Activated CD4-positive, alpha-beta memory T cell treated with anti-CD3 and anti-CD28 coated beads, Interleukin-2, amount 10 ng/mL, durations not matched to agents 7 days and 5 days (primary cell): ENCODE data around the gene FAM184B. TPM values are rescaled to one million over a fixed set of nuclear protein-coding genes. Genes with fewer than 3 reads are reported as not detected.
"Not testable (repeated sequence)": the region's sequence is repeated elsewhere in the genome, so short reads cannot be mapped to it uniquely, and the experiment has no call there.

Source experiments
- CTCF ChIA-PET: fragments of 350-600 bp; sonication (Branson Sonifier 250); formaldehyde crosslinking; loops from one replicate; lab custom pipeline; 2021; ENCODE audit warnings: antibody characterized with exemption, inconsistent platforms; lab: Charles Lee
- POLR2A ChIA-PET: fragments of 350-600 bp; sonication (Branson Sonifier 250); formaldehyde crosslinking; loops from one replicate; lab custom pipeline; 2021; ENCODE audit warnings: antibody characterized with exemption; lab: Charles Lee
- DNase-seq: peaks from one replicate; pipeline ENCODE4 v3.0.0-alpha.2; 2020
- H3K27ac Mint-ChIP-seq: one replicate; pipeline ENCODE4 v1.8.0; 2021; ENCODE audit warnings: mild to moderate bottlenecking, mixed read lengths
- H3K27me3 Mint-ChIP-seq: one replicate; pipeline ENCODE4 v1.8.0; 2021; ENCODE audit warnings: mixed read lengths
- H3K36me3 Mint-ChIP-seq: one replicate; pipeline ENCODE4 v1.8.0; 2021; ENCODE audit warnings: low read depth, mixed read lengths
- H3K4me1 Mint-ChIP-seq: one replicate; pipeline ENCODE4 v1.8.0; 2021; ENCODE audit warnings: mixed read lengths
- H3K4me3 Mint-ChIP-seq: one replicate; pipeline ENCODE4 v1.8.0; 2021; ENCODE audit warnings: mild to moderate bottlenecking, mixed read lengths
- H3K9me3 Mint-ChIP-seq: one replicate; pipeline ENCODE4 v1.8.0; 2021; ENCODE audit warnings: mixed read lengths
- total RNA-seq, 2 experiments: library from RNA; stranded (reverse); gene quantifications; one replicate each; pipeline ENCODE4 v1.2.3, GENCODE V29; 2021

The FAM184B gene
- total RNA-seq, 2 experiments from 2014 or later: not detected

- H3K4me3 Mint-ChIP-seq: no peak overlapping the region
- no peak overlapping the region for H3K27ac Mint-ChIP-seq
- H3K4me1 Mint-ChIP-seq: no peaks in the 10 kb centered on the region
- ChIA-PET POLR2A (no interaction called here), CTCF (no interaction called here)
- peaks cover 11% of the 10 kb centered on the region for H3K27me3 Mint-ChIP-seq
- no peak for DNase-seq
- H3K36me3 Mint-ChIP-seq: no peaks in the 10 kb centered on the region
- H3K9me3 Mint-ChIP-seq: no peaks in the 10 kb centered on the region
Observed at GRCh38 chr4:17682222-17682566, 99.2 kb downstream of the FAM184B start.

GRCh38 chr4:17681281-17682221 is 99.9 kb downstream of the FAM184B start:
- CTCF ChIA-PET: no interaction called here
- DNase-seq: no peak
- H3K36me3 Mint-ChIP-seq: no peaks in the 10 kb centered on the region
- POLR2A ChIA-PET: no interaction called here
- no peaks in the 10 kb centered on the region for H3K9me3 Mint-ChIP-seq
- H3K4me1 Mint-ChIP-seq: no peaks in the 10 kb centered on the region
- peaks cover 11% of the 10 kb centered on the region for H3K27me3 Mint-ChIP-seq
- H3K27ac Mint-ChIP-seq: no peak overlapping the region
- no peak overlapping the region for H3K4me3 Mint-ChIP-seq

GRCh38 chr4:17680559-17681280 is 100.7 kb downstream of the FAM184B start:
- no peaks in the 10 kb centered on the region for H3K36me3 Mint-ChIP-seq
- no peak overlapping the region for H3K27ac Mint-ChIP-seq
- CTCF ChIA-PET: no interaction called here
- no peaks in the 10 kb centered on the region for H3K9me3 Mint-ChIP-seq
- H3K27me3 Mint-ChIP-seq: peaks cover 13% of the 10 kb centered on the region
- H3K4me1 Mint-ChIP-seq: no peaks in the 10 kb centered on the region
- POLR2A ChIA-PET: no interaction called here
- no peak for DNase-seq
- H3K4me3 Mint-ChIP-seq: no peak overlapping the region

- Mint-ChIP-seq H3K36me3 (no peaks in the 10 kb centered on the region), H3K9me3 (no peaks in the 10 kb centered on the region), H3K4me3 (no peak overlapping the region), H3K4me1 (no peaks in the 10 kb centered on the region), H3K27ac (no peak overlapping the region), H3K27me3 (peaks cover 16% of the 10 kb centered on the region)
- no peak for DNase-seq
- POLR2A ChIA-PET: no interaction called here
- CTCF ChIA-PET: no interaction called here
Observed at GRCh38 chr4:17670423-17670822, 111.0 kb downstream of the FAM184B start.

GRCh38 chr4:17667653-17668201 is 113.7 kb downstream of the FAM184B start:
- peaks cover 16% of the 10 kb centered on the region for H3K27me3 Mint-ChIP-seq
- peaks cover 4% of the 10 kb centered on the region for H3K4me1 Mint-ChIP-seq
- H3K9me3 Mint-ChIP-seq: no peaks in the 10 kb centered on the region
- ChIA-PET CTCF (no interaction called here), POLR2A (no interaction called here)
- DNase-seq: no peak
- H3K36me3 Mint-ChIP-seq: no peaks in the 10 kb centered on the region
- H3K4me3 Mint-ChIP-seq: no peak overlapping the region
- H3K27ac Mint-ChIP-seq: no peak overlapping the region

GRCh38 chr4:17667253-17667652 is 114.2 kb downstream of the FAM184B start:
- peaks cover 15% of the 10 kb centered on the region for H3K27me3 Mint-ChIP-seq
- CTCF ChIA-PET: no interaction called here
- H3K4me1 Mint-ChIP-seq: peaks cover 4% of the 10 kb centered on the region
- POLR2A ChIA-PET: no interaction called here
- H3K27ac Mint-ChIP-seq: no peak overlapping the region
- no peak for DNase-seq
- no peaks in the 10 kb centered on the region for H3K36me3 Mint-ChIP-seq
- H3K9me3 Mint-ChIP-seq: no peaks in the 10 kb centered on the region
- H3K4me3 Mint-ChIP-seq: no peak overlapping the region

- ChIA-PET CTCF (no interaction called here), POLR2A (no interaction called here)
- Mint-ChIP-seq H3K9me3 (no peaks in the 10 kb centered on the region), H3K27me3 (peaks cover 8% of the 10 kb centered on the region), H3K27ac (no peak overlapping the region), H3K36me3 (no peaks in the 10 kb centered on the region), H3K4me3 (no peak overlapping the region), H3K4me1 (peaks cover 4% of the 10 kb centered on the region)
- DNase-seq: no peak
Observed at GRCh38 chr4:17665852-17666251, 115.6 kb downstream of the FAM184B start.

- H3K4me3 Mint-ChIP-seq: no peak overlapping the region
- H3K4me1 Mint-ChIP-seq: peaks cover 4% of the 10 kb centered on the region
- CTCF ChIA-PET: no interaction called here
- no peaks in the 10 kb centered on the region for H3K36me3 Mint-ChIP-seq
- POLR2A ChIA-PET: no interaction called here
- H3K27me3 Mint-ChIP-seq: peaks cover 7% of the 10 kb centered on the region
- DNase-seq: no peak
- H3K9me3 Mint-ChIP-seq: no peaks in the 10 kb centered on the region
- no peak overlapping the region for H3K27ac Mint-ChIP-seq
Observed at GRCh38 chr4:17665346-17665745, 116.1 kb downstream of the FAM184B start.

- POLR2A ChIA-PET: no interaction called here
- no peak overlapping the region for H3K4me3 Mint-ChIP-seq
- H3K27ac Mint-ChIP-seq: no peak overlapping the region
- peaks cover 4% of the 10 kb centered on the region for H3K27me3 Mint-ChIP-seq
- H3K36me3 Mint-ChIP-seq: no peaks in the 10 kb centered on the region
- no peak for DNase-seq
- H3K4me1 Mint-ChIP-seq: peaks cover 4% of the 10 kb centered on the region
- CTCF ChIA-PET: no interaction called here
- no peaks in the 10 kb centered on the region for H3K9me3 Mint-ChIP-seq
Observed at GRCh38 chr4:17664755-17665154, 116.7 kb downstream of the FAM184B start.

GRCh38 chr4:17662694-17663093 is 118.7 kb downstream of the FAM184B start:
- Mint-ChIP-seq H3K27ac (no peak overlapping the region), H3K9me3 (no peaks in the 10 kb centered on the region), H3K27me3 (peaks cover 7% of the 10 kb centered on the region), H3K36me3 (no peaks in the 10 kb centered on the region), H3K4me3 (no peak overlapping the region), H3K4me1 (peaks cover 4% of the 10 kb centered on the region)
- no peak for DNase-seq
- POLR2A ChIA-PET: no interaction called here
- CTCF ChIA-PET: no interaction called here

GRCh38 chr4:17659196-17659595 is 122.2 kb downstream of the FAM184B start:
- H3K9me3 Mint-ChIP-seq, H3K36me3 Mint-ChIP-seq, H3K27me3 Mint-ChIP-seq, H3K4me1 Mint-ChIP-seq, DNase-seq, POLR2A ChIA-PET, CTCF ChIA-PET, H3K4me3 Mint-ChIP-seq, H3K27ac Mint-ChIP-seq: not testable (repeated sequence)

- H3K9me3 Mint-ChIP-seq: no peaks in the 10 kb centered on the region
- CTCF ChIA-PET: no interaction called here
- POLR2A ChIA-PET: no interaction called here
- no peak overlapping the region for H3K27ac Mint-ChIP-seq
- no peak for DNase-seq
- no peaks in the 10 kb centered on the region for H3K36me3 Mint-ChIP-seq
- peaks cover 5% of the 10 kb centered on the region for H3K27me3 Mint-ChIP-seq
- H3K4me1 Mint-ChIP-seq: no peaks in the 10 kb centered on the region
- H3K4me3 Mint-ChIP-seq: no peak overlapping the region
Observed at GRCh38 chr4:17657849-17658248, 123.6 kb downstream of the FAM184B start.

- no peak overlapping the region for H3K27ac Mint-ChIP-seq
- no peaks in the 10 kb centered on the region for H3K9me3 Mint-ChIP-seq
- POLR2A ChIA-PET: no interaction called here
- no peak overlapping the region for H3K4me3 Mint-ChIP-seq
- peaks cover 5% of the 10 kb centered on the region for H3K27me3 Mint-ChIP-seq
- no peak for DNase-seq
- CTCF ChIA-PET: no interaction called here
- H3K36me3 Mint-ChIP-seq: no peaks in the 10 kb centered on the region
- H3K4me1 Mint-ChIP-seq: no peaks in the 10 kb centered on the region
Observed at GRCh38 chr4:17657090-17657489, 124.3 kb downstream of the FAM184B start.
